ENCODE results near the gene ZNF385C. TPM values are rescaled to one million over a fixed set of nuclear protein-coding genes. Genes with fewer than 3 reads are reported as not detected.
A peak's percentile ranks its signal among the peaks of the same experiment; 100 is the strongest.
"Not testable (repeated sequence)": the region's sequence is repeated elsewhere in the genome, so short reads cannot be mapped to it uniquely, and the experiment has no call there.

Gene ZNF385C
- total RNA-seq, 1 donor from 2014 or later = 2.9 TPM

GRCh38 chr17:42016411-42016831 lies 81.9 kb downstream of the ZNF385C start:
- Mint-ChIP-seq H3K4me3 (peak overlapping the region; percentile 99), H3K27ac (peak overlapping the region; percentile 99), H3K27me3 (ENCODE audit: low read depth) (no peaks in the 10 kb centered on the region), H3K4me1 (peaks cover 41% of the 10 kb centered on the region), H3K36me3 (peaks cover 3% of the 10 kb centered on the region), H3K9me3 (no peaks in the 10 kb centered on the region)
- no peak for TF ChIP-seq CTCF (IDR thresholded peaks at IDR 0.05; ENCODE audit: unreplicated experiment)
- no peak for DNase-seq (ENCODE audit: low spot score in 2 of 2, unreplicated experiment in 2 of 2)

- not testable (repeated sequence) for DNase-seq (ENCODE audit: low spot score in 2 of 2, unreplicated experiment in 2 of 2); H3K4me3 Mint-ChIP-seq; H3K27me3 Mint-ChIP-seq (ENCODE audit: low read depth); H3K36me3 Mint-ChIP-seq; H3K9me3 Mint-ChIP-seq
- H3K27ac Mint-ChIP-seq = peak overlapping the region; percentile 70
- H3K4me1 Mint-ChIP-seq = peaks cover 22% of the 10 kb centered on the region
Measured at GRCh38 chr17:42013740-42014139, 84.5 kb downstream of the ZNF385C start.

- H3K27ac Mint-ChIP-seq; H3K27me3 Mint-ChIP-seq (ENCODE audit: low read depth); H3K36me3 Mint-ChIP-seq; DNase-seq (ENCODE audit: low spot score in 2 of 2, unreplicated experiment in 2 of 2); H3K4me3 Mint-ChIP-seq; H3K9me3 Mint-ChIP-seq: not testable (repeated sequence)
- H3K4me1 Mint-ChIP-seq = peaks cover 13% of the 10 kb centered on the region
Measured at GRCh38 chr17:42012363-42012762, 85.9 kb downstream of the ZNF385C start.

GRCh38 chr17:42010898-42011516 lies 87.3 kb downstream of the ZNF385C start:
- no peak overlapping the region for H3K27ac Mint-ChIP-seq
- no peak overlapping the region for H3K4me3 Mint-ChIP-seq
- H3K36me3 Mint-ChIP-seq = peaks cover 11% of the 10 kb centered on the region
- no peaks in the 10 kb centered on the region for H3K27me3 Mint-ChIP-seq (ENCODE audit: low read depth)
- peaks cover 7% of the 10 kb centered on the region for H3K4me1 Mint-ChIP-seq
- no peak for DNase-seq (ENCODE audit: low spot score in 2 of 2, unreplicated experiment in 2 of 2)
- TF ChIP-seq CTCF (IDR thresholded peaks at IDR 0.05; ENCODE audit: unreplicated experiment) = no peak
- no peaks in the 10 kb centered on the region for H3K9me3 Mint-ChIP-seq

GRCh38 chr17:42010266-42010680 lies 88.0 kb downstream of the ZNF385C start:
- H3K27me3 Mint-ChIP-seq (ENCODE audit: low read depth); H3K27ac Mint-ChIP-seq; H3K4me1 Mint-ChIP-seq: not testable (repeated sequence)

GRCh38 chr17:42009170-42009569 lies 89.1 kb downstream of the ZNF385C start:
- no peak for DNase-seq (ENCODE audit: low spot score in 2 of 2, unreplicated experiment in 2 of 2)
- no peak for TF ChIP-seq CTCF (IDR thresholded peaks at IDR 0.05; ENCODE audit: unreplicated experiment)
- Mint-ChIP-seq H3K4me3 (no peak overlapping the region), H3K36me3 (peaks cover 11% of the 10 kb centered on the region), H3K27me3 (ENCODE audit: low read depth) (no peaks in the 10 kb centered on the region), H3K27ac (no peak overlapping the region), H3K9me3 (no peaks in the 10 kb centered on the region), H3K4me1 (peaks cover 4% of the 10 kb centered on the region)

More at GRCh38 chr17:42010266-42010680, 88.0 kb downstream of the ZNF385C start:
- H3K4me3 Mint-ChIP-seq; H3K9me3 Mint-ChIP-seq; DNase-seq (ENCODE audit: low spot score in 2 of 2, unreplicated experiment in 2 of 2): not testable (repeated sequence)
- H3K36me3 Mint-ChIP-seq = peaks cover 11% of the 10 kb centered on the region

GRCh38 chr17:42005166-42005565 lies 93.1 kb downstream of the ZNF385C start:
- no peak for TF ChIP-seq CTCF (IDR thresholded peaks at IDR 0.05; ENCODE audit: unreplicated experiment)
- no peak for DNase-seq (ENCODE audit: low spot score in 2 of 2, unreplicated experiment in 2 of 2)
- H3K36me3 Mint-ChIP-seq = peaks cover 17% of the 10 kb centered on the region
- no peak overlapping the region for H3K27ac Mint-ChIP-seq
- H3K27me3 Mint-ChIP-seq (ENCODE audit: low read depth) = no peaks in the 10 kb centered on the region
- H3K4me1 Mint-ChIP-seq = no peaks in the 10 kb centered on the region
- no peaks in the 10 kb centered on the region for H3K9me3 Mint-ChIP-seq
- H3K4me3 Mint-ChIP-seq = no peak overlapping the region
